H1 (cell line): ENCODE data around the gene ABHD15. TPM values are rescaled to one million over a fixed set of nuclear protein-coding genes. Genes with fewer than 3 reads are reported as not detected.

Source experiments
- CHD2 ChIP-seq: IDR thresholded peaks from 2 replicates; pipeline ENCODE4 v1.6.1; 2012; ENCODE audit warnings: low read length, improper control_type of control experiment
- EGR1 ChIP-seq: IDR thresholded peaks from 2 replicates; pipeline ENCODE4 v1.6.1; 2011; ENCODE audit warnings: low read depth, low read length, borderline replicate concordance
- EZH2 ChIP-seq: fragments of 200-600 bp; sonication (generic); IDR thresholded peaks from 2 replicates; pipeline ENCODE4 v1.7.1; 2012; ENCODE audit warnings: low read depth, mild to moderate bottlenecking, moderate library complexity, low read length, inconsistent platforms; ENCODE audit not compliant: severe bottlenecking
- RFX5 ChIP-seq: IDR thresholded peaks from 2 replicates; pipeline ENCODE4 v1.6.1; 2011; ENCODE audit warnings: low read depth, low read length, improper control_type of control experiment, borderline replicate concordance
- polyA plus RNA-seq, 7 experiments: library from polyadenylated mRNA; depleted of rRNA in 3 of 7; stranded (reverse) in 5 of 7; unstranded in 2 of 7; fragments of >200 nt in 5 of 7; fragments of 200-250 nt in 2 of 7; gene quantifications; 1 replicate in 5 of 7; 2 replicates in 1 of 7; 4 replicates in 1 of 7; pipeline versions ENCODE4 v1.2.1 to v1.2.3, GENCODE V29; 2011 to 2013; ENCODE audit warnings: missing spikeins in 2 of 7, mixed read lengths in 2 of 7
- total RNA-seq: library from RNA; stranded (reverse); fragmentation: NEBNext Ultra II Directional; extraction: Animal tissue kit (Norgen Biotek cat#: 25700); gene quantifications from 2 replicates; pipeline ENCODE4 v1.2.1, GENCODE V29; 2021

Gene ABHD15
- total and polyA plus RNA-seq, 2 of the 8 experiments (the other 6 are each of a cell fraction or from before 2014, with no cell fraction given), result 0.88 to 1.7 TPM

GRCh38 chr17:29560316-29560715 is 6.5 kb downstream of the ABHD15 start (continued):
- TF ChIP-seq CHD2 (no peak), EGR1 (no peak), RFX5 (no peak), EZH2 (no peak)
